Heart right ventricle (tissue), 16 donors: Measurements from ENCODE around the gene MSANTD4. TPM values are rescaled to one million over a fixed set of nuclear protein-coding genes. Genes with fewer than 3 reads are reported as not detected.

ENCODE experiments used
- ATAC-seq, 8 donors: fragments of 200-7000 bp; cut with Tn5 transposase; one replicate each; pipeline ENCODE4 v1.9.1; 2020; ENCODE audit warnings: mild to moderate bottlenecking in 8 of 8, moderate library complexity in 8 of 8, moderate number of reproducible peaks in 1 of 8
- DNase-seq, 2 donors: peaks; one replicate each; pipeline ENCODE4 v3.0.0-alpha.2; 2020
- H3K27ac ChIP-seq, 10 donors: fragments of 200-600 bp; sonication (generic) in 2 of 10; one replicate each; pipeline versions ENCODE4 v1.5.0 to v1.8.0; 2020 to 2022; ENCODE audit warnings: mild to moderate bottlenecking in 3 of 10
- H3K27me3 ChIP-seq, 7 donors: fragments of 200-600 bp; one replicate each; pipeline ENCODE4 v1.8.0; 2021 to 2022; ENCODE audit warnings: mild to moderate bottlenecking in 2 of 7
- H3K36me3 ChIP-seq, 9 donors: fragments of 200-600 bp; sonication (generic) in 1 of 9; one replicate each; pipeline versions ENCODE4 v1.5.0 to v1.8.0; 2020 to 2022; ENCODE audit warnings: mild to moderate bottlenecking in 2 of 9
- H3K4me1 ChIP-seq, 9 donors: fragments of 200-600 bp; sonication (generic) in 1 of 9; one replicate each; pipeline versions ENCODE4 v1.5.0 to v1.8.0; 2020 to 2022; ENCODE audit warnings: mild to moderate bottlenecking in 4 of 9
- H3K4me3 ChIP-seq, 10 donors: fragments of 200-600 bp; sonication (generic) in 2 of 10; one replicate each; pipeline versions ENCODE4 v1.5.0 to v1.8.0; 2020 to 2022; ENCODE audit warnings: mild to moderate bottlenecking in 7 of 10, moderate library complexity in 2 of 10
- H3K9me3 ChIP-seq, 11 donors: fragments of 200-600 bp in 10 of 11; sonication (generic) in 2 of 11; one replicate each; pipeline versions ENCODE4 v1.5.0 to v1.8.0; 2013 to 2022; ENCODE audit warnings: mild to moderate bottlenecking in 2 of 11, control low read depth in 1 of 11, moderate library complexity in 1 of 11
- whole genome bisulfite sequencing, 2 donors: extraction: QIAGEN DNeasy Blood & Tissue Kit; methylation state at CpG; one replicate each; pipeline ENCODE4 v1.1.7; 2013; ENCODE audit warnings: inconsistent platforms in 1 of 2; 5-methylcytosine and 5-hydroxymethylcytosine counted together
- intact Hi-C, 10 donors: fragments of 100-400 bp; cut with DNase I; formaldehyde crosslinking; loops; one replicate each; pipeline versions ENCODE4 v1.11.1 to v1.14.2; 2022
- polyA plus RNA-seq, 2 donors: library from polyadenylated mRNA; stranded (reverse); fragments of 200-250 nt; gene quantifications; one replicate each; pipeline ENCODE4 v1.2.3, GENCODE V29; 2013
- total RNA-seq, 10 donors: library from RNA; stranded (reverse); fragmentation: NEBNext Ultra II Directional in 3 of 10; extraction: Animal tissue kit (Norgen Biotek cat#: 25700) in 3 of 10; gene quantifications; one replicate each; pipeline versions ENCODE4 v1.2.1 to v1.2.4, GENCODE V29; 2021 to 2023
- TF ChIP-seq, protein P1 (sequence below), 9 donors: fragments of 200-600 bp; sonication (generic) in 2 of 9; IDR thresholded peaks; one replicate each; pipeline versions ENCODE4 v1.5.0 to v1.8.0; 2021 to 2022; ENCODE audit warnings: antibody characterized with exemption in 9 of 9, mild to moderate bottlenecking in 5 of 9, moderate library complexity in 1 of 9
- donor health status: Arrhythmogenic right ventricular cardiomyopathy.
- donor health status: ischemic (EF 13 %, LVEDD 7.1; RV severe dilation, severe dysfunction).
- donor health status: healthy with polysubstance abuse.
- donor health status: DM: no; HTN: yes; CAD: no.
- donor health status: DM: no; HTN: no; CAD: no.
- donor health status: ischemic (EF 25% LVEDD 6.9; RV normal size, moderate dysfunction).
- donor health status: ischemic (EF 25% LVEDD 5.7; RV mildly dilated, moderate dysfunction).
- donor health status: healthy.
- donor health status: DM: yes; HTN: yes; CAD: no.
- donor health status: Ischemic cardiomyopathy.
- donor health status: ischemic (EF 35%, LVEDD 5.7; RV mildly dilated, moderate dysfunction).
- donor health status: nonischemic (EF 11% LVEDD 7.7; RV severe dilation, severe dysfunction).
- donor health status: DM: yes; HTN: yes; CAD: no.
- donor health status: PGD.
- donor health status: ischemic (EF 29% LVEDD 5.4; RV normal size, mild dysfunction).
- donor health status: nonischemic (EF 23%, LVEDD 6.1; RV moderate dilation, normal function).

The MSANTD4 gene
- total and polyA plus RNA-seq, 12 donors = 7.7 to 30.5 (median 21.9) TPM

DNA sequence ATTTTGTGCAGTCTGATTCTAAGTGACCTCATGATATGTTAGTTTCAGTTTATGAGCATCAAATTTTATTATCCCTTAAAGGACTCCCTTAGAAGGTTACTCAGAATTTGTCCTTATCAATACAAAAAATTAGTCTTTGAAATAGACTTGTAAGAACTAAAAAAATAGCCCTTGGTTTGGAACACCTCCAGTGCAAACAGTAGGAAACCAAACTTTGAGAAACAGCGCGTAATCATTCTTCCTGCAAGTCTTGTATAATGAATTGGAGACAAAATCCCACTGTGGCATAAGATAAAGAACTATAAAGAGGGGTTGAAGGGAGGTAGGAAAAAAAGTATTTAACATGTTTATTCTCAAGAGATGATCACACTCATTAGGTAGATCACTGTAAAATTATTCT is 10.8 kb upstream of the MSANTD4 start:
- intact Hi-C loops = no loop called here
- TF ChIP-seq, protein P1, sequence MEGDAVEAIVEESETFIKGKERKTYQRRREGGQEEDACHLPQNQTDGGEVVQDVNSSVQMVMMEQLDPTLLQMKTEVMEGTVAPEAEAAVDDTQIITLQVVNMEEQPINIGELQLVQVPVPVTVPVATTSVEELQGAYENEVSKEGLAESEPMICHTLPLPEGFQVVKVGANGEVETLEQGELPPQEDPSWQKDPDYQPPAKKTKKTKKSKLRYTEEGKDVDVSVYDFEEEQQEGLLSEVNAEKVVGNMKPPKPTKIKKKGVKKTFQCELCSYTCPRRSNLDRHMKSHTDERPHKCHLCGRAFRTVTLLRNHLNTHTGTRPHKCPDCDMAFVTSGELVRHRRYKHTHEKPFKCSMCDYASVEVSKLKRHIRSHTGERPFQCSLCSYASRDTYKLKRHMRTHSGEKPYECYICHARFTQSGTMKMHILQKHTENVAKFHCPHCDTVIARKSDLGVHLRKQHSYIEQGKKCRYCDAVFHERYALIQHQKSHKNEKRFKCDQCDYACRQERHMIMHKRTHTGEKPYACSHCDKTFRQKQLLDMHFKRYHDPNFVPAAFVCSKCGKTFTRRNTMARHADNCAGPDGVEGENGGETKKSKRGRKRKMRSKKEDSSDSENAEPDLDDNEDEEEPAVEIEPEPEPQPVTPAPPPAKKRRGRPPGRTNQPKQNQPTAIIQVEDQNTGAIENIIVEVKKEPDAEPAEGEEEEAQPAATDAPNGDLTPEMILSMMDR (IDR thresholded peaks at IDR 0.05) = no peak
- Histone ChIP-seq H3K27me3 (peaks cover 0 to 13% (median 0%) of the 10 kb centered on the region in 7 donors), H3K27ac (no peak overlapping the region), H3K4me1 (no peaks in the 10 kb centered on the region), H3K36me3 (no peaks in the 10 kb centered on the region), H3K9me3 (no peaks in the 10 kb centered on the region), H3K4me3 (no peak overlapping the region)
- WGBS, 2 donors = 73 to 86% methylated on average over 2 of the region's 2 CpGs
- ATAC-seq (no peak), DNase-seq (no peak)

DNA sequence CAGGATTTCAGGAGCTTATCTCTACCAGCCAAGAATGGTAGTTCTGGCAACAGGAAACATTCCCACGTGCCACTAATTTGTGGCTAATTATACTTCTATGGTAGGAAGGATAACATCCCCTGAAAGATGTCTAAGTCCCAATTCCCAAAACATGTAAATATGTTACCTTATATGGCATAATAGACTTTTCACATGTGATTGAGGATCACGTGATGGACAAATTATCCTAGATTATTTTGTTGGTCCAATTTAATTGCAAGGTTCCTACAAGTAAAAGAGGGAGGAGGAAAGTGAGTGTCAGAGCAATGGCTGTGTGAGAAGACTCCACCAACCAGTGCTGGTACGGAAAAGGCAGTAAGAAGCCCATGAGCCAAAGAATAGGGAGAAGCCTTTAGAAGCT is 9.9 kb upstream of the MSANTD4 start:
- ATAC-seq (no peak), DNase-seq (no peak)
- no peaks in the 10 kb centered on the region for H3K36me3 ChIP-seq
- WGBS, 2 donors = 70 to 72% methylated on average over 3 of the region's 3 CpGs
- peaks cover 0 to 13% (median 0%) of the 10 kb centered on the region in 7 donors for H3K27me3 ChIP-seq
- no peak overlapping the region for H3K27ac ChIP-seq
- H3K4me3 ChIP-seq = no peak overlapping the region
- TF ChIP-seq, protein P1 (IDR thresholded peaks at IDR 0.05) = no peak
- H3K9me3 ChIP-seq = peaks cover 0 to 3% (median 0%) of the 10 kb centered on the region in 11 donors
- intact Hi-C loops = no loop called here
- H3K4me1 ChIP-seq = no peaks in the 10 kb centered on the region

DNA sequence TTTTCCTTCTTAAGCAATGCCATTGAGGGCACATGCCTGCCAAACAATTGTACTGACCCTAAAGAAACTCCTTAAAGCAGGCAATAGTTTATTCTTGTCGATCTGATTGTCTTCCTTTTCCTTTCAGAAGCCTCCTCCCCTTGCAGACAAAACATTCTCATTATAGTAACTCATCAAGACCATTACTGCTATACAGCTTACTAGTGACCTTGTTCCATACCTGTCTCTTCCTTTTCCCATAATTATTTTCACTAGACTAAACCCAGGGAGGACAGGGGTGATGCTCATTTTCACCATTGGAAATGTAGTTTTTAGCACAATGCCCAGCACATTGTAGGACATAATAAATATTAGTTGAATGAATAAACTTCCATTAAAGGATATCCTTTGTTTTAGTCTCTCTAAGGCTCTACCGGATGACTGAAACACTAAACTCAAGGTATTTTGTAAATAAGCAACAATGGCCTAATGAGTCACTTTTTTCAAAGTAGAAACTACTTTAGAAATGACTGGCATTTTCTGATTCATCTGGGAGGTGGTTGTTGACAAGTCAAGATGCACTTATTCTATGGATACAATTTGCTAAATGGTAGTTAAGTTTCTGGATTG is 9.3 kb upstream of the MSANTD4 start:
- Histone ChIP-seq H3K4me1 (no peaks in the 10 kb centered on the region), H3K27me3 (peaks cover 0 to 13% (median 0%) of the 10 kb centered on the region in 7 donors), H3K27ac (no peak overlapping the region), H3K36me3 (no peaks in the 10 kb centered on the region), H3K9me3 (peaks cover 0 to 4% (median 0%) of the 10 kb centered on the region in 11 donors), H3K4me3 (no peak overlapping the region)
- ATAC-seq (no peak), DNase-seq (no peak)
- intact Hi-C loops = no loop called here
- 56 to 61% methylated on average over 2 of the region's 2 CpGs for WGBS, 2 donors
- TF ChIP-seq, protein P1 (IDR thresholded peaks at IDR 0.05) = no peak

DNA sequence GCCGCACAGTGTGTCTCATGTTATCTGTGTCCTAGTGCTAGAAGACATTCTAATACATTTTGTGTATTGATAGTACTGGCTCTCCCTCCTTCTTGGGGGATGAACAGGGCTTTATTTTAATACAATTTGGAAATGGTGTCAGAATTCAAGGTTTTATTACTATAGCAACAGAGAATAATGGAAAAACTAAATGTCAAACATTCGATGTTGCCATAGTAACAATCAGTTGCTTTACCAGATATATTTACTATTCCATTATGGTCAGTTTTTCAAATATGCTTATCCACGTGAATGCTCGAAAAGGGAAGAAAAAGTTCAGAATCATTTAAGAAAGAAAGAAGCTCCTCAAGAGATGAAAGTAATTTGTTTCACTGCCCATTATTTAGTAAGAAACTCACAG is 8.6 kb upstream of the MSANTD4 start:
- Histone ChIP-seq H3K27ac (no peak overlapping the region), H3K4me1 (no peaks in the 10 kb centered on the region), H3K27me3 (peaks cover 0 to 13% (median 0%) of the 10 kb centered on the region in 7 donors), H3K9me3 (peaks cover 0 to 4% (median 0%) of the 10 kb centered on the region in 11 donors), H3K36me3 (no peaks in the 10 kb centered on the region), H3K4me3 (no peak overlapping the region)
- WGBS, 2 donors = 69 to 80% methylated on average over 4 of the region's 4 CpGs
- intact Hi-C loops = no loop called here
- DNase-seq = no peak
- TF ChIP-seq, protein P1 (IDR thresholded peaks at IDR 0.05) = no peak
- ATAC-seq = no peak
